Activated CD4-positive, alpha-beta T cell treated with anti-CD3 and anti-CD28 coated beads for 48 hours (primary cell): ENCODE measurements around the gene COL10A1.

Experiments used
- DNase-seq: peaks from one replicate; pipeline ENCODE4 v3.0.0-alpha.2; 2020

COL10A1 gene

DNA sequence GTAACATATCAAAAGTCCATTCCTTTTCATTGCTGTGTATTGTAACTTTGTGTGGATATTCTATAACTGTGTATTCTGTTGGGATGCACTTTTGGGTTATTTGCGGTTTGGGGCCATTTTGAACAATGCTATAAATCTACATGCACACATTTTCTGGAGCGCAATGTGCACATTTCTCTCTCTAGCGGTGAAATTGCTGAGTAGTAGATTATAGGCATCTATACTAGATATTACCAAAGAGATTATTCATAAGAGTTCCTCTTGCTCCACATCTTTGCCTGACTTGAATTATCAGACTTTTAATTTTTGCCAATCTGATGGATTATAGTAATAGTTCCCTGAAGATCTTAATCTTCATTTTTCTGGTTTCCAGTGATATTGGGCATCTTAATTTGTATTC, 47.0 kb downstream of the COL10A1 start:
- no peak for DNase-seq

DNA sequence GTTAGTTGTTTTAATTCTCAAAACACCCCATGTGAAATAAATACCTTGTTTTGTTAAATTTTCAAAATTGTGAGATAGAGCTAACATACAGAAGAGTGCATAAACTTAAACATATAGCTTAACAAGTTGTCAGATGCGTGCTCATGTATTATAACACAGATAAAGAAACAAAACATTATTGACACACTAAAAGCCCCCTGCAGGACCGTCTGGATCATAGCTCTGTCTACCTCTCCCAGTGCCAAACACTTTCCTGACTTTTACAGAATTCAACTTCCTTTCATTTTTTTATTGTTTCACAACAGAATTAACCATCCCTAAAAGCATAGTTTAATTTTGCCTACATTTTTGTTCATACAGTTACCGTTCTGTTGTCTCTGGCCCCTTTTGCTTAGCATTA, 47.4 kb downstream of the COL10A1 start:
- no peak for DNase-seq

DNA sequence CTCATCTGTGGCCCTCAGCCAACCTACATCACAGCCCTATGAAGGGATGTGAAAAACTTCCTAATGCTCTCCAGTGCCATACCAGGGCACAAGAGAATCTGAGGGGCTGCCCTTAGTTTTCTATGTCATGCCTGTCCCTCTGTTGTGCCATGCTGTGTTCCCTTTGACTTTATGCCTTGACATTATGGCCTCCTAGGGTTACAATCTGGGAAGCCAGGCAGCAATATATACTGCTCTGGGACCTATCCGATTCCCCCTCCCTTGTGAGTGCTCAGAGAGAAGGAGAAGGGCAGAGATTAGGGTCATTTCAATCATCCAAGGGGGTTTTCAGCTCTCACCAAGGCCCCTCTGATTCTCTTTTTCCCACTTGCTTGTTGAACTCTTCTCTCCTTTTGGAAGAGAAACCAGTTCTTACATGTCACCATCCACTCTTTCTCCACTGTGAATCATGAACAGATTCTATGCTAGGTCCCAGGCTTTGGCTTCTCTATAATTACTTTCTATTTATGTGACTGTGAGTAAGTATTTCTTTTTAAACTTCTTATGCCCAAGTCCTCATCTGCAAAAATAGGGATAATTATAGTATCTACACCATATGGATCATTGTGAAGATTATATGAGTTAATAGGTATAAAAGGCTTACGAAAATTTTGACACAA, 51.1 kb downstream of the COL10A1 start:
- no peak for DNase-seq

DNA sequence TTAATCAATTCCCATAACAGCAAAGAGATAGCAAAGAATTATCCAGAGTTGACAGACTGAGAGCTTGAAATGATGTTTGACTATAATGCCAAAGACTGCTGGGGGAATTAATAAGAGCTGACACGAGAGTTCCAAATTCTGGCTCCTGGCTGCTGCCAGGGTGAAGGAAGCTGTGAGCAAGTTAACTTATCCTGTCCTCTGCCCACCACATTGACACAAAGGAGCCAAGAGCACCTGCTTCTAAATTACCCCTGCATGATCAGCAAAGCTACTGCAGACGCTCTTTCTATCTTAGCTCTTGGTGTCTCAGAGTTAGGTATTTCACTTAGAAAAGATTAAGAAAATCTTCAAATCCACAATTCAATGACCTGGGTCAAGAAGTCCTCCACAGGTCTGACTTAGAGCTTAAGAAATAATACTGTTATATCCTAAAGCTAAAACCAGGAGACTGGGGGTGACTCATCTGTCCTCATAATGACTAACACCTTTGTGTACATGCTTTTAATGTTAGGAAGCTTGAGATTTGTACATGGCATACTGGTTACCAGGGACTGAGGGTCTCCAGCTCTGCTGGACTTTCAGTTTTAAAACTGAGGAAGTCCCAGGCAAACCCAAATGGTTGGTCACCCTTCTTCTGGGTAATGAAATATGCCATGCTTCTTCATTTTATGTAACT, 52.0 kb downstream of the COL10A1 start:
- no peak for DNase-seq

DNA sequence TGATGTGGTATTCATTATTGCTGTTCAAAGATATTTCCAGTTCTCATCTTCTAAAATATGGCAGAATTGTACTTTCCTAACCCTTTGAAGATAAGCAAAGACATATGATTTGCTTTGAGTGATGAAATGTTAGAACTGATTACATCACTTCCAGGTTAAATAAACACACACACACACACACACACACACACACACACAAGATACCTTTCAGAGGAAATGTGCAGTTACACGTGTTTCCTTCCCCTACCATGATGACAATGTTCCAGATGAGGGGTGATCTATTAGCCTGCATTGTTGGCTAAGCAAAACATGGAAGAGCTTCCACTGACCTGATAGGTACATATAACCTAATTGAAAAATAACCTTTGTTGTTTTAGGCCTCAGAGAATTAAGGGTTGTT, 53.6 kb downstream of the COL10A1 start:
- DNase-seq, result no peak

DNA sequence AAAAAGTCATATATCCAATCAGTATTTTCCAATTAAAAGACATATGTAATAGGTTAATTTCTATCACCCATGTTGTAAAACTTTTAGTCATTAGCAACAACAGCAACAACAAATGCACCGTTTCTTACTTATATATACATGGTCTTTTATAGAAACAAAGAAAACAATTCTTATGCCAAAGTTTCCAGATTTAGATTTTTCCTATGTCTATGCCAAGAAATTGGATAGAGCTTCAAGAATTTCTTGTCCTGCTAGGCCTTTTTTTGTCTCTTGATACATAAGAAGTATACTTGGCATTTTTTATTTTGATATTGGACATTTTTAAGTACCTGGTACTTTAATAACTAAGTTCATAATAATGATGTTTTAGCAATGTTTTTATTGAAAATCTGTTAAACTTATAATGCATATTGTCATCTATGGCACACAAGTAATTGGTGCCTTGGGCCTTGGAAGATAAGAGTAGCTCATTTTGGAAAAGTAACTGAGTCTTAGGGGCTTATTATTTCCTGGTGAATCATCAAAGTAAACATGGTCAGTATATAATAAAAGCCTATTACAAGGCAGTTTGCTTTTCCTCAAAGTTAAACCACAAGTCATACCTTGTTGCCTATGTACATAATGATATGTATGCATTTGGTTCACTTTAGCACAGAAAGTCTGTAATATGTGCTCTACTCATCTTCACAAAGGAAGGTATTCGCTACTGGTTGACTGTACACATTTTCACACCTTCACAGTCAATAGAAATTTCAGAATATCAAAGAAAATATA, 55.1 kb downstream of the COL10A1 start:
- DNase-seq, result no peak

DNA sequence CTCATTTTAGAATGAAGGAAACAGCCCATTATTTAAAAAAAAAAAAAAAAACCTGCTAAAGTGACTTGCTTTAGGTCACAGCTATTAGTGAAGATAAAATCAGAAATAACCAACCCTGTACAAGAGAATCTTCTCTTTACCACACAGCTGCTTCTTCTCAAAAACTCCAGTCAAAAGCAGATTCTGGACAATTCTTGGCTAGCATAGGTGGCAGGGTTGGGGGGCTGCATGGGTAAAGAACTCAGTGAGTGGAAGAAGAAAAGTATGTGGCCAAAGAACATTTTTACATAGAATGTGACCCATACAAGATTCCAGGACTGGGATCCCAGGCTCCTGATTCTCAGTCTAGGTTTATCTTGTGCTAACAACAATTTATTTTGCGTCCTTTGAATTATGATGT, 55.8 kb downstream of the COL10A1 start:
- DNase-seq, result no peak
